Ishikawa (cell line): ENCODE measurements around the gene POLQ.

Source experiments
- CEBPB ChIP-seq: IDR thresholded peaks from 2 replicates; pipeline ENCODE4 v1.6.1; 2012
- CREB1 ChIP-seq: IDR thresholded peaks from 2 replicates; pipeline ENCODE4 v1.6.1; 2012; ENCODE audit warnings: low read depth
- EGR1 ChIP-seq: IDR thresholded peaks from 2 replicates; pipeline ENCODE4 v1.6.1; 2012
- EP300 ChIP-seq: IDR thresholded peaks from 2 replicates; pipeline ENCODE4 v1.6.1; 2012; ENCODE audit warnings: borderline replicate concordance
- FOXM1 ChIP-seq: IDR thresholded peaks from 2 replicates; pipeline ENCODE4 v1.6.1; 2012; ENCODE audit warnings: low read depth, borderline replicate concordance
- MAX ChIP-seq: IDR thresholded peaks from 2 replicates; pipeline ENCODE4 v1.6.1; 2012
- RAD21 ChIP-seq: IDR thresholded peaks from 2 replicates; pipeline ENCODE4 v1.6.1; 2012; ENCODE audit warnings: low read depth
- TAF1 ChIP-seq: IDR thresholded peaks from 2 replicates; pipeline ENCODE4 v1.6.1; 2012; ENCODE audit warnings: low read depth, mild to moderate bottlenecking
- YY1 ChIP-seq: IDR thresholded peaks from 2 replicates; pipeline ENCODE4 v1.6.1; 2012; ENCODE audit warnings: low read depth

- TF ChIP-seq FOXM1 (no peak), RAD21 (no peak), EP300 (no peak), YY1 (no peak), CEBPB (no peak), EGR1 (no peak), MAX (no peak), CREB1 (no peak), TAF1 (no peak)
Observed at GRCh38 chr3:121567649-121568048, 21.9 kb upstream of the POLQ start, which contains the start of gene ARGFX.
